ENCODE measurements around the gene SLC5A10.
"Not testable (repeated sequence)": the region's sequence is repeated elsewhere in the genome, so short reads cannot be mapped to it uniquely, and the experiment has no call there.

GRCh38 chr17:19038730-19039129 is 86.8 kb downstream of the SLC5A10 start:
- not testable (repeated sequence) for TF ChIP-seq CTCF, POLR2AphosphoS5, POLR2A (IDR thresholded peaks at IDR 0.05)
